ENCODE data around the gene ZNF511.

ZNF511 gene

DNA sequence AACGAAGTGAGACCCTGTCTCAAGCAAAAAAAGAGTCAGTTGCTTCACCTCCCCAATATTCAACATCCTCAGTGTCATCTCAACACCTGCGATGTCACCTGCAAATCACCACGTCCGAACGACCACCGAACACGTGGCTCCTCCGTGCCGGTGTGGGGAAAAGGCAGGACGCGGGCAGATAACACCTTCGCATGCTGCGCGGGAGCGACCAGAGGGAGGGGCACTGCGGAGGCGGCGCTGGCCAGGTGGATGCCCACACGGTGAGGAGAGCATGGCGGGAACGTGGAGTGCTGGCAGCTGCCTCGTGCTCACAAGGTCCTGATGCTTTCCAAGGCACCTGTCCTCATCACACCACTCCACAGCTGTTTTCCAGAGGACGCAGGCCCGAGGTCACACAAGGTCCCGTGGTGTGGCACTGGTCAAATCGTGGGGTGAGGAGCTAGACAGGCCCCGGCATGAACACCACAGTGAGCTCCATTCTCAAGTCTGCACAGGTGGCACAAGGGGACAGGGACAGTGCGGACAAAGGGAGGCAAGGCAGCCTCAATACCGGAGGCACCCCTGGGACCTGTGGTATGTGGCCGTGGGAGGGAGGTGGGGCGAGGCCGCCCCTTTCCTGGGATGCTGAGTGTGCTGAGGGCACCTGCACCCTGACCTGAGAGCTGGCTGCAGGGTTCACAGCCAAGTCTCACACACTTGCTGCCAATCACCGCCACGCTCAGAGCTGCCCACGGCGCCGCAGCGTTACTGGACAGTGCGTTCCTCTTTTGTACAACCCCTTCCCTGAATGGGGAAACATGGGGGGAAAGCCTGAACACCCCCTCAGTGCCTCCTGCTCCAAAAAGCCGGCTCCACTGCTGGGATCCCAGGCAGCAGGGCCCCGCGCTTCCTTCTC lies 13.0 kb upstream of the ZNF511 start:
- no peak for DNase-seq

DNA sequence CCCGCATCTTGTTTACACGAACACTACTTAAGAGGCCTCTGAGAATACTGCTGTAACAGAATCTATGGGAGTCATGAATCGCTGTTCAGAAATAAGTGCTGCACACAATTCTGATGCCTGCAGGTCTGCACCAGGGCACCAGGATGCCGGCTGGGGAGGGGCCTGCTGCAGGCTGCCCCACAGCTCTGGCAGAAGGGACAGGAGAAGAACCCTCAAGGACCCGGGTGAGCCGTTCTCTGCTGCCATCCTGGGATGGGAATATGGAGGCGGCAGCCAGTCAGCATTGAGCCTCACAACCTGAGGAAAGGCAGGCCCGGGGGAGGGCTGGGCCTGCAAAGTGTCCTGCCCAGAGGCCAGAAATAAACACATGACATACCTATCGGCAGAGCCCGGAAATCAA lies 11.2 kb upstream of the ZNF511 start:
- DNase-seq, result no peak

DNA sequence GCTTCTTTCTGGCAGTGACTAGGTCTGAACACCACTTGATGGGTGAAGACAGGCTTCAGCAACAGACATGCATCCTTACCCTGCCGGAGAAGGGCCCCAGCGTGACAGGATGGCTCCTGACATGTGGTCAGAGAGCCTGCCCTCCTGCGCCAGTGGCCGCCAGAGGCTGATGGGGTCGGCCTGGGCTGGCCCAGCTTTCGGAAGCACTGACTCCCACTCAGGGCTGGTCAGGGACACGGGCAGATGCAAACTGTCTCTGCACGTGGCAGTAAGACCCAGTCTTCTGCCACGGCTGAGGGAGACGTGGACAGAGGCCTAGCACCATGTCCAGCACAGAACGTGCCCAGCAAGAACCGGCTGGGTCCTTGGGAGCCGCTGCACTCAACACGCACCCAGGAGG lies 10.2 kb upstream of the ZNF511 start:
- DNase-seq, result no peak

DNA sequence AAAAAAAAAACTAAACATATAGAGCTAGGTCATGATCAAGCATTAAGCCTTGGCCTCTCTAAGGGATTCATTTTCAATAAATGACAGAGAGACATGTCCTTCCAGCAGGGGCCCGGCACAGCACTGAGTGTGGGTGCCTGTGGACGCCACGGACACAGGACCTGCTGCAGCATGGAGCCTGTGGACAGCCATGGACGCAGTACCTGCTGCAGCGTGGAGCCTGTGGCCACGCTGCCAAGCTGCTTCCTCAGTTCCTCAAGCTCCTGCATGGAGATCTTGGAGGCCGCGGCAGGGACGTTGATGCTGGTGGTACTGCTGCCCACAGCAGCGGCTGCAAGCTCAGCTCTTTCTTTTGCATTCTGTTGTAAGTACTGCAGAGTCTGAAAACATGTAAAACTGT lies 9.5 kb upstream of the ZNF511 start:
- no peak for DNase-seq

DNA sequence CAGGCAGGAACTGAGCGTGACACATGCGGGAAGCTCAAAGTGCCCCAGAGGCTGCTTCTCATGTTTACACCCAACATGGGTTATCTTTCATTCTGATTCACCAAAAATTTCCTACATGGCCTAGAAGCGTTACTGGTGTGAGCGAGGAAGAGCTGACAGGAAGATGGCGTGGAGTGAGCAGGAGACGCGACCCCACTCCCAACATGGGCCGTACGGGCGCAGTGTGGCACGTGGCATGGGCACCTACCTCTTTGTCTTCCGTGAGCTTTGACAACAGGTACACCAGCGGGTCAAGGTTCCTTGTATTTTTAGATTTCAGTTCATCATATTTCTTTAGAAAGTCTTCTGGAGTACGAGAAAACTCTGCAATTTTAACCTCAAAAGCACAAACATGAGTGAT lies 9.0 kb upstream of the ZNF511 start:
- no peak for DNase-seq

DNA sequence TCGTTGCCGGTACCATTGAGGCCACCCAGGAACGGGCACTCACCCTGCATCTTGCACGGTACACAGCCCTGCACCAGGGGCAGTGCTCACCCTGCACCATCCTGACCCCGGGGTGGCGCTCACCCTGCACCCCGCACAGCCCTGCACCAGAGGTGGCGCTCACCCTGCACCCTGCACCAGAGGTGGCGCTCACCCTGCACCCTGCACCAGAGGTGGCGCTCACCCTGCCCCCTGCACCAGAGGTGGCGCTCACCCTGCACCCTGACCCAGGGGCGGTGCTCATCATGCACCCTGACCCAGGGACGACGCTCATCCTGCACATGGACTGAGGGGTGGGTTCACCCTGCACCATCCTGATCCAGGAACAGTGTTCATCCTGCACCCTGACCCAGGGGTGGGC lies 6.5 kb upstream of the ZNF511 start:
- no peak for DNase-seq

DNA sequence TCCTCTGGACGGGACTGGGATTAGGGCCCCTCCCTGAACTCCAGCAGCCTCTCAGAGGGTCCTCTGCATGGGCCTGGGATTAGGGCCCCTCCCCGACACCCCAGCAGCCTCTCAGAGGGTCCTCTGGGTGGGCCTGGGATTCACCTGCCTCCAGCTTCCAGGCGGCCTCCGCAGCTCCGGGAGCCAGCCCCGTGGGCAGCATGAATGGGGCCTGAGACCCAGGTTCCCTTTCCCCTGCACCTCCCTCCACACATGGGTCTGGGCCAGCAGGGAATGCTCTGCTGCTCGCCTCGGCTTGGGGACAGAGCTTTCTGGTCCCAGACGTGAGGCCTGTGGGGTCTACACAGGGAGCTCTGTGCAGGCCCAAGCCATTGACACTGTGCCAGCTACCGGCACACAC lies 5.5 kb upstream of the ZNF511 start:
- no peak for DNase-seq

DNA sequence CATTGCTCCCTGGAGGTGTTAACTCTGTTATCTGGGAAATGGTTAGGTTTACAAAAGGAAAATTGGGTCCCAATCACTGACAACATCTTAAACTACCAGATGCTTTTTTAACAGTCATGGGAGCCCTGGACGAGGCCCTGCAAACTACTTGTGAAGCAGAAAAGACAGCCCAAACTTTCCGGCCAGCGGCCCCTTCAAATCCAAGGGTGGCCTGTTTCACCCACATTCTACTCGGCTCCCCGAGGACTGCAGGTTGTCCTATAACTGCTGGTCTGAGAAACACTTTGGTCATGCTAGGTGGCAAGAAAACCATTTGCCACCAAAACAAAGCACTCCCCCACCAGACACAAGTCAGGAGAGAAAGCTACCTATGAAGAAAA lies 2.6 kb upstream of the ZNF511 start:
- DNase-seq, result no peak

DNA sequence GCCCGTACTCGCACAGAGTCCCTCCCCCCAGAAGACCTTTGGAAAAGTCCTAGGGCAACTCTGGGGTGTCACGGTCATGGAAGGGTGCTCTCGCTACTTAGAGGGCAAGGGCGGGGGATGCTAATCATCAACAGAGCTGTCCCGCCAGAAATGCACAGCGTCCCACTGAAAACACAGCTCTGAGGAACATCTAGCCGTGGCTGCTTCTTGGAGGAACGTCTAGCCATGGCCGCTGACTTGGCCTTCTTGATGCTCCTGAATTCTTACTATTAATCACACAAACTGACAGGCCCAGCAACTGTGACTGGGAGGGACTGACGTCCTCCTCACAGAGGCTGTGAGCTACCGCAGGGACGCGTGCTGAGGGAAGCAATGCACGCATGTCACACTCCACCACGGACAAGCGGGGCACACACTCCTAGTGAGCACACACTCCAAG lies 1.8 kb upstream of the ZNF511 start:
- DNase-seq, result no peak

DNA sequence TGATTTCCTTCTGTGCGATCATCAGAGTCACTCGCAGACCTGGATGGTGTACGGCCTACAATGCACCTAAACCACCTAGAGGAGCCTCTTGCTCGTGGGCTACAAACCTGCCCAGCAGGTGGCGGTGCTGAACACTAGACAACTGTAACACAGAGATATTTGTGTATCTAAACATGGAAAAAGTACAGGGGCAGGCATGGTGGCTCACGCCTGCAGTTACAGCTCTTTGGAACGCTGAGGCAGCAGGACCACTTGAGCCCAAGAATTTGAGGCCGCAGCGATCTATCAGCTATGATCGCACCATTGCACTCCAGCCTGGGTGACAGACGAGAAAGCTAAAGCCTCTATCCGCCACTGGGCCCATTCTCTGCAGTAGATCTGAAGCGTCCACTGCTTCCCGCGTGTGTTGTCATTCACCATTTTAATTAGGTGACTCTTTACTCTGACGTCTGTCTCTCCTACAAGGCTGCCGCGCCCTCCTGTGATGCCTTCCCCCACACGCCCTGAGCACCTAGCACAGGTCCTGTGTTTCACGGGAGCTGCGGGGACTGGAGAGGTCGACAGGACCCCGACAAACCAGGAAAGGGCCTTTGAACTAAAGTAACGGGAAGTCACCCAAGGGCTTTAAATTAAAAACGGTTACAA lies 816 bp upstream of the ZNF511 start:
- DNase-seq, result peak; percentile 66

DNA sequence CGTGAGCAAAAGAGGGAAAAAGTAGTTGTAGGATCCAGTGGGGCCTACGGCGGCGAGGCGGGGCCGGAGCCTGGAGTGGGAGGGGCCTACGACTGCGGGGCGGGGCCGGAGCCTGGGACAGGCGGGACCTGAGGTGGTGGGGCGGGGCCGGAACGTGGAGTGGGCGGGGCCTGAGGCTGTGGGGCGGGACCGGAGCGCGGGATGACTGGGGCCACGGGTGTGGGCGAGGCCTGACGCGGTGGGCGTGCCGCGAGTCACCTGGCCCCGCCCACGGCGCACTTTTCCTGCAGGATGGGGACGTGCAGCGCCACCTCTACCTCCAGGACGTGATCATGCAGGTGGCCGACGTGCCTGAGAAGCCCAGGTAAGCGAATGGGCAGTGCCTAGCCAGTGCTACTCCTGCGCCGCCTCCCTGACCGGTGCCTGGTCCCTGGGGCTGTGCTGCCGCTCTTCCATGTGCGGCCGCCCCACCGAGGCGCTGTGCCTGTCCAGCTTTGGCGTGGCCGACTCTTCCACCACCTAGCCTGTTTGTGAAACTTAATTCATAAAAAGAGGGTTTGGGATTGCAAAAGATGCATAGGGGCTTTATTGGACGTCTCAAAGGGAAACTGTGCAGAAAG lies 496 bp downstream of the ZNF511 start:
- peak; percentile 88 for DNase-seq

DNA sequence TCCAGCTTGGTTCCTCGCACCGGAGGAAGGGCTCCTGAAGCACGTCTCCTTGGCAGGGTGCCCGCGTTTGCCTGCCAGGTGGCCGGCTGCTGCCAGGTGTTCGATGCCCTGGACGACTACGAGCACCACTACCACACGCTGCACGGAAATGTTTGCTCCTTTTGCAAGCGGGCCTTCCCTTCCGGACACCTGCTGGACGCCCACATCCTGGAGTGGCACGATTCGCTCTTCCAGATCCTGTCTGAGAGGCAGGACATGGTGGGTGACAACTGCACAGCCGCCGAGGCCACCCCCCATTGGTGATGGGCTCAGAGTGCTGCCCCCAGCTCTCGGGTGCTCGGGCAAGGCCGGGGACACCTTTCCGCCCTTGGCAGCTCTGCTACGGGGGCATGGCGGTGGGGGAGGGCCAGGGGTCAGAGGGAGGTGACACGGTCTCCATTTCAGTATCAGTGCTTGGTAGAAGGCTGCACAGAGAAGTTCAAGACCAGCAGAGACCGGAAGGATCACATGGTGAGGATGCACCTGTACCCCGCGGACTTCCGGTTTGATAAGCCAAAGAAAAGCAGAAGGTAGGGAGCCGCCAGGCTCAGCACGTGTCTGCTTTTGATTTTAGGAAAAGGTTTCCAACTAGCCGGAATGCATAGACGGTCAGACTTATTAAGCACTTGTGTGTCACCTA lies 1.1 kb downstream of the ZNF511 start:
- DNase-seq, result peak; percentile 77

DNA sequence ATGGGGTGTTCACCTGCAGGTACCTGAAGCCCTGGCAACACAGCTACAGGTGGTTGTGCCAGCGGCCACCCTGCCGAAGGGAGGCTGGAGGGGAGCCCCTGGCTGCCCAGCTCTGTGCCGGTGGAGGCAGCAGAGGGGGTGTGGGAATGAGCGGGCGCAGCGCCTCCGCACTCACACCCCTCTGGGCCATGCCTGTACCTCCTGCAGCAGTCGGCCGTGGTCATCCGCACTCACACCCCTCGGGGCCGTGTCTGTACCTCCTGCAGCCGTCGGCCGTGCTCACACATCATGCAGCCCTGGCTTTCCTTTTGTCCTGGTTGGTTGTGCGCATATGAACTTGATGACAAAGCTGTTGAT lies 1.7 kb downstream of the ZNF511 start:
- no peak for DNase-seq

DNA sequence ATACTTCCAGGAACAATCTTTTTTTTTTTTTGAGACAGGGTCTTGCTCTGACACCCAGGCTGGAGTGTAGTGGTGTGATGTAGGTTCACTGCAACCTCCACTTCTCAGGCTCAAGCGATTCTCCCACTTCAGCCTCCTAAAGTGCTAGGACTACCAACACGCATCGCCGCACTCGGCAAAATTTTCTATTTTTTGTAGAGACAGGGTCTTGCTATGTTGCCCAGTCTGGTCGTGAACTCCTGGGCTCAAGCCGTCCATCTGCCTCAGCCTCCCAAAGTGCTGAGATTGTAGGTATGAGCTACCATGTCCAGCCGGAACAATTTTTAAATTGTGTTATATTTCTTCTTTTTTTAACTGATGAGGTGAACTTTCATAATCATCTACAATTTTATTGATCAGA lies 2.1 kb downstream of the ZNF511 start:
- no peak for DNase-seq

DNA sequence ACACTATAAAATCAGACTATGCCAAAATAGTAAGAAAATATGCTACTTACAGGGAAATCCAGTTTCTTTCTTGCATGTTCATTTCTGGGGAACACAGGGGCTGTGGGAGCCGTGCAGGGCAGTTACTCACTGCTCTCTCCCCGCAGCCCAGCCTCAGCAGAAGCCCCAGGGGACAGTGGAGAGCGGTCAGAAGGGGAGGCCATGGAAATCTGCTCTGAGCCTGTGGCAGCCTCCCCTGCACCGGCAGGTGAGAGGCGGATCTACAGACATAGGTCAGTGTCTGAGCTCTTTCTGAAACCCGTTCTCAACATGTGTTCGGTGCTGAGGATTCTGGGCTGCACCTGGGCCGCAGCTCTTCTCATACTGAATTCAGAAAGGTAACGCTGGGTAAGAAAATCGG lies 2.9 kb downstream of the ZNF511 start:
- DNase-seq, result no peak

DNA sequence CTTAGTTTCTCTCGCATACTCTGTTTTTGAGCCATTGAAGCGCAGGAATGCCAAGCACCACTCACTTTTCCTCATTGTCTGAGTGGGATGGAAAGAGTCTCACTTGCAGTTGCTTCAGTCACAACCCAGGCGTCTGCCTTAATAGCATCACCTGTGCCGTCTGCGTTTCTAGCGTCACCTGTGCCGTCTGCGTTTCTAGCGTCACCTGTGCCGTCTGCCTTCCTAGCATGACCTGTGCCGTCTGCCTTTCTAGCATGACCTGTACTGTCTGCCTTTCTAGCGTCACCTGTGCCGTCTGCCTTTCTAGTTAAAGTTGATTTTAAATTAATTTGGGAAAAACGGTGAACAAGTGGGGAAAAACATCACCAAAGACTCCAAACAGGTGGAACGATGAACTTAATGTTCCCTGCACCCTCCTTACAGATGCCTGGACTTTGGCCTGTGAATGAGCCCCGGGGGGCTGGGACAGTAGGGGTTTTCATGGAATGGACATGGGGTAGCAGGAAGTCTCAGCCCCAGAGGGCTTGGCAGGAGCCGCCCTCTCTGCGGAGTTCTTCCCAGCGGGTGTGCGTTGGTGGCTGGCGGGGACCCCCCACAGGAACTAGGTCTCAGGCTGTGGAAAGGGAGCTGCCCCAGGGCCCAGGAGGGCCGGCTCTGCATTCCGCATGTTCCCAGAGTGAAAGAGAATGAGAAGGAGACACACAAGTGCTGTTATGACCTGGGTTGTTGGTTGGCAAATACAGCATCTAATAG lies 3.5 kb downstream of the ZNF511 start:
- DNase-seq, result no peak

DNA sequence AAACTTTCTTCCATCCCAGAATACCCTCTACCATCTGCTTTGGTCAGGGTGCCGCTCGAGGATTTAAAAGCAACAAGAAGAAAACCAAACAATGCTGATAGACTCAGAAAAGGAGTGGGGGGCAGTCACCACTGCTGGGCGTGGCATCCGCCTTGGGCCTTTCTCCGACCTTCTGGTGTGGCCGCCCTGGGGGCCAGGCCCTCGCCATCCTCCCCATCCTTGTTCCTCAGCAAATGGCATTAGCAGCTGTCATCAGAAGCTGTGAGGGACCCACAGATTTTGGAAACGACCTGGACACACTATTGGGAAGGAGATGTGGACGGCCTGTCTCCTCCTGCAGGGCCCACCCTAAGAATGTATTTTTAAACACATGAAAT lies 4.0 kb downstream of the ZNF511 start:
- DNase-seq, result no peak

DNA sequence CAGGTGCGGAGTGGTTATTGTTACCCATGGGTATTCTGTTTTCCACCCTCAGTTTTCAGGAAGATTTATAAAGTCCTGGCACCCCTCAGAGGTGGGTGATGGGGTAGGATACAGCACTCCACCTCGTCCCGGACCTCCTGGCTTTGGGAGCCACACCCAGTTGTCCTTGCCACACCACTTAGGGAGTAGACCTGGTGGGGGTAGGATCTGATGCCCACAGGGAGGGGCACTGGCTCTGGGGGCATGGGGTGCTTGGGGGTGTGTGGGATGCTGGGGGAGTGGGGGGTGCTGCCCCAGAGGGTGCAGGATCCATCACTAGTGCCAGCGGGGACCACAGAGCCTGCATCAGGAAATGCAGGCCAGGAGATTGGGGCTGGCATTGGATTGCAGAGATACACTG lies 4.5 kb downstream of the ZNF511 start:
- DNase-seq, result no peak

DNA sequence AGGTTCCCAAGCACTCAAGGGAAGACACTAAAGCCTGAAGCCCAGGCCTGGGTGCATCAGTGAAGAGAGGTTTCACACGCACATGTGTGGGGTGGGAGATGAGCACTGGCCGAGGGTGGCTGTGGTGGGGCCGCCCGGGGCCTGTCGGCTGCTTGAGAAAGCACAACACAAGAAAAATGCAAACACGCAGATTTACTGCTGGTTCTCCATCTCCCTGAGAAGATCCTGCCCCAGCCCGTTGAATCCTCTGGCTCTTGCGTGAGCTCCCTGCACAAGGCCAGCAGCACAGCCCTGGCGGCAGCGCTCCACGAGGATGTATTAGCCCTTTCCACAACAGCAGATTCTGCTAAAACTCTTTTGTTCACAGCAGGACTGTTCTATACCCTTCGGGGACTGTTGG lies 6.2 kb downstream of the ZNF511 start:
- no peak for DNase-seq

DNA sequence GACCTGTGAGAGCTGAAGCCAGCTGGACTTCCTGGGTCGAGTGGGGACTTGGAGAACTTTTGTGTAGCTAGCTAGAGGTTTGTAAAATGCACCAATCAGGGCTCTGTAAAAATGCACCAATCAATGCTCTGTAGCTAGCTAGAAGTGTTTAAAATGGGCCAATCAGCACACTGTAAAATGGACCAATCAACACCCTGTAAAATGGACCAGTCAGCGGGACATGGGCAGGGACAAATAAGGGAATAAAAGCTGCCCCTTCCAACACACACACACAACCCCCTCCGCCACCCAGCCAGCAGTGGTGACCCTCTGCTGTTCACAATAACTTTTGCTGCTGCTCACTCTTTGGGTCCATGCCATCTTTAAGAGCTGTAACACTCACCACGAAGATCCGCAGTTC lies 7.1 kb downstream of the ZNF511 start:
- DNase-seq, result no peak

DNA sequence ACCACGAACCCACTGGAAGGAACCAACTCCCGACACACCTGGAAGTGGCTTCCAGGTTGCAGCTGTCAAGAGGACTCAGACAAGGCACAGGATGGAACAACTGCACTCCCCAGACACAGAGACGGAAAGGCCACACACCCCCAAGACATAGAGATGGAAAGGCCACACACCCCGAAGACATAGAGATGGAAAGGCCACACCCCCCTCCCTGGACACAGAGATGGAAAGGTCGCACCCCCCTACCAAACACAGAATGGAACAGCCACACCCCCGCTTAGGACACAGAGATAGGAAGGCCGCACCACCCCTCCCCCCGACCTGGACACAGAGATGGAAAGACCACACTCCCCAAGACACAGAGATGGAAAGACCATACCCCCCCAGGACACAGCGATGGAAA lies 7.6 kb downstream of the ZNF511 start:
- DNase-seq, result no peak

DNA sequence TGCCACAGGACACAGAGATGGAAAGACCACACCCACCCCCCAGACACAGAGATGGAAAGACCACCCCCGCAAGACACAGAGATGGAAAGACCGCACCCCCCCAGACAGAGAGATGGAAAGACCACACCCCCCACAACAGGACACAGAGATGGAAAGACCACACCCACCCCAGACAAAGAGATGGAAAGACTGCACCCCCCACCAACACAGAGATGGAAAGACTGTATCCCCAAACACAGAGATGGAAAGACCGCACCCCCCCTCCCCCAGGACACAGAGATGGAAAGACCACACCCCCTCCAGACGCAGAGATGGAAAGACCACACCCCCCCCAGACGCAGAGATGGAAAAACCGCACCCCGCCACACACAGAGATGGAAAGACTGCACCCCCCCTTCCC lies 8.0 kb downstream of the ZNF511 start:
- no peak for DNase-seq

DNA sequence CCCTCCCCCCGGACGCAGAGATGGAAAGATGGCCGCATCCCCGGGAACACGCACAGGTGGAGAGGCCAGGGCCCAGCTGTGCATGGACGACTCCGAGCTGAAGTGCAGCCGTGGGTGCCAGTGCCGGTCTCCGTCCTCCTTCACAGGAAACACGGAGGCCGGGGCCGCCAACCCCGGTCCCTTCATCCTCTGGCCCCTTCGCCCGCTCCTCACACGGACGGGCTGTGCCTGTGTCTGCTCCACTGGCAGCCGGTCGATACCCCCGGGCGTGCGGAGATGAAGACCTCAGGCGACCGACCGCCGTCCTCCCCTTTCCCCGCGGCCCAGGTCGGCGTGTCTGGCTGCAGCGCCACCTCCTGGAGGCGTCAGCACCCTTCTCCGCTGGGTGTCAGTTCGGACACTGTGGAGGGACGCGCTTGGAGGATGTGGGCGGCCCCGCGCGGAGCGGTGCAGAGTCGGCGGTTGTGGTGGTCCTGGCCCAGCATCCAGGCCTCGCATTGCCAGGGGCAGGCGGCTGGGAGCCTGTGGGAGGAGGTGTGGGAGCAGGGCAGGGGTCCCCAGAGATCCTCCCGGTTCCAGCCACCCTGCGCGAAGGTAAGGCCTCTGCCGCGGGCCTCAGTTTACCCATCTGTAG lies 9.9 kb downstream of the ZNF511 start:
- DNase-seq, result peak; percentile 72
